B cell (primary cell): Measurements from ENCODE around the gene GJA10. TPM values are rescaled to one million over a fixed set of nuclear protein-coding genes. Genes with fewer than 3 reads are reported as not detected.

Experiments used
- ATAC-seq: fragments of 200-7000 bp; cut with Tn5 transposase; one replicate; pipeline ENCODE4 v1.10.0; 2021; ENCODE audit warnings: low read depth, mild to moderate bottlenecking, moderate number of reproducible peaks, moderate library complexity
- CTCF ChIA-PET: fragments of 350-600 bp; sonication (Branson Sonifier 250); formaldehyde crosslinking; loops from one replicate; lab custom pipeline; 2021; ENCODE audit warnings: antibody characterized with exemption, inconsistent platforms; lab: Charles Lee
- POLR2A ChIA-PET: fragments of 350-600 bp; sonication (Branson Sonifier 250); formaldehyde crosslinking; loops from one replicate; lab custom pipeline; 2021; ENCODE audit warnings: antibody characterized with exemption; lab: Charles Lee
- DNase-seq: peaks from one replicate; pipeline ENCODE4 v3.0.0; 2013
- H2AFZ ChIP-seq: 2 replicates; pipeline ENCODE4 v1.6.1; 2012; ENCODE audit warnings: mild to moderate bottlenecking, low read depth, low read length; ENCODE audit not compliant: insufficient read depth, poor library complexity, severe bottlenecking
- H3K27ac ChIP-seq, 2 donors: 1 replicate in 1 of 2; 2 replicates in 1 of 2; pipeline ENCODE4 v1.5.1; 2012 to 2013; ENCODE audit warnings: low read length in 2 of 2, mild to moderate bottlenecking in 2 of 2, moderate library complexity in 1 of 2
- H3K27me3 ChIP-seq, 4 experiments: fragments of 200-600 bp in 1 of 4; sonication (generic) in 1 of 4; replicated peaks in 1 of 4; 1 replicate in 2 of 4; 2 replicates in 2 of 4; pipeline versions ENCODE4 v1.6.1 to v1.7.0; 2013 to 2016; ENCODE audit warnings: low read length in 3 of 4, mild to moderate bottlenecking in 2 of 4, mixed read lengths in 1 of 4, moderate library complexity in 1 of 4; ENCODE audit not compliant: insufficient read depth in 4 of 4, control insufficient read depth in 3 of 4; ENCODE audit errors: control extremely low read depth in 1 of 4
- H3K36me3 ChIP-seq, 2 experiments: replicated peaks in 1 of 2; 1 replicate in 1 of 2; 2 replicates in 1 of 2; pipeline versions ENCODE4 v1.6.1 to v1.7.1; 2013; ENCODE audit warnings: low read length in 1 of 2; ENCODE audit not compliant: insufficient read depth in 2 of 2, control insufficient read depth in 1 of 2; ENCODE audit errors: control extremely low read depth in 1 of 2, extremely low read depth in 1 of 2
- H3K4me1 ChIP-seq, 2 donors: fragments of 200-600 bp in 1 of 2; sonication (generic) in 1 of 2; 1 replicate in 1 of 2; 2 replicates in 1 of 2; pipeline versions ENCODE4 v1.5.1 to v1.6.1; 2013 to 2017; ENCODE audit warnings: low read length in 2 of 2; ENCODE audit not compliant: control insufficient read depth in 2 of 2, insufficient read depth in 2 of 2
- H3K4me2 ChIP-seq: replicated peaks from 2 replicates; pipeline ENCODE3; 2012; ENCODE audit warnings: mild to moderate bottlenecking, low read depth, low read length; ENCODE audit not compliant: poor library complexity, severe bottlenecking
- H3K4me3 ChIP-seq, 5 experiments: fragments of 200-600 bp in 1 of 5; sonication (generic) in 1 of 5; 1 replicate in 3 of 5; 2 replicates in 2 of 5; pipeline versions ENCODE4 v1.5.1 to v1.7.0; 2011 to 2016; ENCODE audit warnings: low read length in 4 of 5, mild to moderate bottlenecking in 4 of 5, low read depth in 2 of 5, control low read depth in 1 of 5, moderate library complexity in 1 of 5; ENCODE audit not compliant: insufficient read depth in 1 of 5; ENCODE audit errors: control extremely low read depth in 1 of 5, extremely low read depth in 1 of 5
- H3K79me2 ChIP-seq: fragments of 200-600 bp; sonication (generic); one replicate; pipeline ENCODE4 v1.6.0; 2016; ENCODE audit warnings: low read length; ENCODE audit not compliant: control insufficient read depth, insufficient read depth
- H3K9ac ChIP-seq: fragments of 200-600 bp; sonication (generic); 2 replicates; pipeline ENCODE4 v1.6.1; 2017; ENCODE audit warnings: mild to moderate bottlenecking, low read length, moderate library complexity
- H3K9me3 ChIP-seq, 3 donors: one replicate each; pipeline versions ENCODE4 v1.6.1 to v1.7.1; 2013; ENCODE audit warnings: low read length in 2 of 3; ENCODE audit not compliant: control insufficient read depth in 2 of 3, insufficient read depth in 1 of 3; ENCODE audit errors: control extremely low read depth in 1 of 3
- H4K20me1 ChIP-seq: 2 replicates; pipeline ENCODE4 v1.6.0; 2012; ENCODE audit warnings: mild to moderate bottlenecking, low read length; ENCODE audit not compliant: insufficient read depth, control insufficient read depth, poor library complexity, severe bottlenecking
- H3K27ac Mint-ChIP-seq: one replicate; pipeline ENCODE4 v1.8.0; 2021; ENCODE audit warnings: mixed read lengths
- H3K27me3 Mint-ChIP-seq: one replicate; pipeline ENCODE4 v1.8.0; 2021; ENCODE audit warnings: mixed read lengths
- H3K4me1 Mint-ChIP-seq: one replicate; pipeline ENCODE4 v1.8.0; 2021; ENCODE audit warnings: mixed read lengths
- H3K4me3 Mint-ChIP-seq: one replicate; pipeline ENCODE4 v1.8.0; 2021; ENCODE audit warnings: mixed read lengths
- H3K9me3 Mint-ChIP-seq: one replicate; pipeline ENCODE4 v1.8.0; 2022; ENCODE audit warnings: mixed read lengths; ENCODE audit not compliant: insufficient read depth
- EZH2 ChIP-seq: IDR thresholded peaks from 2 replicates; pipeline ENCODE4 v1.6.1; 2012; ENCODE audit warnings: borderline replicate concordance, low read depth, mild to moderate bottlenecking, moderate library complexity, low read length; ENCODE audit not compliant: insufficient read depth, poor library complexity, severe bottlenecking
- WGBS: methylation state at CpG from one replicate; pipeline ENCODE4 v1.1.5; 2013; ENCODE audit warnings: missing lambda C conversion rate; ENCODE audit not compliant: insufficient coverage; 5-methylcytosine and 5-hydroxymethylcytosine counted together
- intact Hi-C: fragments of 100-400 bp; cut with micrococcal nuclease; formaldehyde crosslinking; loops from one replicate; pipeline ENCODE4 v1.10.0; 2022
- polyA plus RNA-seq: library from polyadenylated mRNA; depleted of rRNA; stranded (reverse); fragments of >200 nt; gene quantifications from 2 replicates; pipeline ENCODE4 v1.2.3, GENCODE V29; 2012
- total RNA-seq, 2 donors: library from RNA; stranded (reverse); fragments of 120-200 nt in 1 of 2; gene quantifications; 1 replicate in 1 of 2; 2 replicates in 1 of 2; pipeline versions ENCODE4 v1.2.3 to v1.2.4, GENCODE V29; 2013 to 2022
- TF ChIP-seq, protein P1 (sequence below): fragments of 200-600 bp; IDR thresholded peaks from one replicate; pipeline ENCODE4 v1.8.0; 2022; ENCODE audit warnings: antibody characterized with exemption, mild to moderate bottlenecking

Gene GJA10
- total and polyA plus RNA-seq, 2 donors (not counting 1 experiment from before 2014, with no cell fraction given), result not detected

DNA sequence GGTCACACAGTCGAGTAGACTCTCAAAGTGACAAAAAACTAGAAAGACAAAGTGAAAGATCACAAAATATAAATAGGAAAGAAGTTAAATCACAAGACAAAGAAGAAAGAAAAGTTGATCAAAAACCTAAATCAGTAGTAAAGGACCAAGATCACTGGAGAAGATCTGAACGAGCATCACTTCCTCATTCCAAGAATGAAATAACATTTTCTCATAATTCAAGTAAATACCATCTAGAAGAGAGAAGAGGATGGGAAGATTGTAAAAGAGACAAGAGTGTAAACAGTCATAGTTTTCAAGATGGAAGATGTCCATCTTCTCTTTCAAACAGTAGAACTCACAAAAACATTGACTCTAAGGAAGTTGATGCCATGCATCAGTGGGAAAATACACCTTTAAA is 31.6 kb upstream of the GJA10 start:
- ATAC-seq, result no peak
- no peak for TF ChIP-seq EZH2
- TF ChIP-seq, protein P1, sequence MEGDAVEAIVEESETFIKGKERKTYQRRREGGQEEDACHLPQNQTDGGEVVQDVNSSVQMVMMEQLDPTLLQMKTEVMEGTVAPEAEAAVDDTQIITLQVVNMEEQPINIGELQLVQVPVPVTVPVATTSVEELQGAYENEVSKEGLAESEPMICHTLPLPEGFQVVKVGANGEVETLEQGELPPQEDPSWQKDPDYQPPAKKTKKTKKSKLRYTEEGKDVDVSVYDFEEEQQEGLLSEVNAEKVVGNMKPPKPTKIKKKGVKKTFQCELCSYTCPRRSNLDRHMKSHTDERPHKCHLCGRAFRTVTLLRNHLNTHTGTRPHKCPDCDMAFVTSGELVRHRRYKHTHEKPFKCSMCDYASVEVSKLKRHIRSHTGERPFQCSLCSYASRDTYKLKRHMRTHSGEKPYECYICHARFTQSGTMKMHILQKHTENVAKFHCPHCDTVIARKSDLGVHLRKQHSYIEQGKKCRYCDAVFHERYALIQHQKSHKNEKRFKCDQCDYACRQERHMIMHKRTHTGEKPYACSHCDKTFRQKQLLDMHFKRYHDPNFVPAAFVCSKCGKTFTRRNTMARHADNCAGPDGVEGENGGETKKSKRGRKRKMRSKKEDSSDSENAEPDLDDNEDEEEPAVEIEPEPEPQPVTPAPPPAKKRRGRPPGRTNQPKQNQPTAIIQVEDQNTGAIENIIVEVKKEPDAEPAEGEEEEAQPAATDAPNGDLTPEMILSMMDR, result no peak

DNA sequence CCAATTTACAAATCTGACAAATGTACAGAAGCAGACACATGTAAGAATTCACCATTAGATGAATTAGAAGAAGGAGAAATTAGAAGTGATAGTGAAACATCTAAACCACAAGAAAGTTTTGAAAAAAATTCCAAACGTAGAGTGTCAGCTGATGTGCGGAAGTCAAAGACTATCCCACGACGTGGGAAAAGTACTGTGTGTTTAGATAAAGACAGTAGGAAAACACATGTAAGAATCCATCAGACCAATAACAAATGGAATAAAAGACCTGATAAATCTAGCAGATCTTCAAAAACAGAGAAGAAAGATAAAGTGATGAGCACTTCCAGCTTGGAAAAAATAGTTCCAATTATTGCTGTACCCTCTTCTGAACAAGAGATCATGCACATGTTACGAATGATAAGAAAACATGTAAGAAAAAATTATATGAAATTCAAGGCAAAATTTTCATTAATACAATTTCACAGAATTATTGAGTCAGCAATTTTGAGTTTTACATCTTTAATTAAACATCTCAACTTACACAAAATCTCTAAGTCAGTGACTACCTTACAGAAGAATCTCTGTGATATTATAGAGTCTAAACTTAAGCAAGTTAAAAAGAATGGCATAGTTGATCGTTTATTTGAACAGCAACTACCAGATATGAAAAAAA is 28.1 kb upstream of the GJA10 start:
- H4K20me1 ChIP-seq, result no peaks in the 10 kb centered on the region
- no peak for TF ChIP-seq EZH2
- TF ChIP-seq, protein P1, result no peak
- H3K9me3 Mint-ChIP-seq, result no peaks in the 10 kb centered on the region
- H3K4me3 ChIP-seq, result no peak overlapping the region
- no peak overlapping the region for H2AFZ ChIP-seq
- peaks cover 15% of the 10 kb centered on the region for H3K4me1 Mint-ChIP-seq
- ChIA-PET CTCF (no interaction called here), POLR2A (no interaction called here)
- peaks cover 15 to 37% of the 10 kb centered on the region in 2 experiments for H3K36me3 ChIP-seq
- H3K79me2 ChIP-seq, result no peaks in the 10 kb centered on the region
- intact Hi-C loops, result no loop called here
- H3K27ac Mint-ChIP-seq, result no peak overlapping the region
- 100% methylated on average over 1 of the region's 6 CpGs for WGBS
- no peak overlapping the region for H3K9ac ChIP-seq
- no peaks in the 10 kb centered on the region for H3K27me3 ChIP-seq
- no peak overlapping the region for H3K27ac ChIP-seq
- H3K4me2 ChIP-seq, result no peak overlapping the region
- no peak for ATAC-seq
- no peak for DNase-seq
- H3K4me3 Mint-ChIP-seq, result no peak overlapping the region
- H3K27me3 Mint-ChIP-seq, result no peaks in the 10 kb centered on the region
- H3K4me1 ChIP-seq, result peaks cover 6 to 9% of the 10 kb centered on the region in 2 donors
- peaks cover 0 to 6% (median 0%) of the 10 kb centered on the region in 3 donors for H3K9me3 ChIP-seq

More for the DNA sequence above, 31.6 kb upstream of the GJA10 start:
- Histone ChIP-seq H3K9me3 (peaks cover 0 to 3% (median 0%) of the 10 kb centered on the region in 3 donors), H3K27me3 (no peaks in the 10 kb centered on the region), H2AFZ (no peak overlapping the region), H3K4me3 (no peak overlapping the region), H3K79me2 (no peaks in the 10 kb centered on the region), H3K27ac (peak overlapping the region in 1 of 2 donors; percentile 27), H3K9ac (no peak overlapping the region), H3K36me3 (peaks cover 24 to 54% of the 10 kb centered on the region in 2 experiments), H3K4me1 (peaks cover 6 to 9% of the 10 kb centered on the region in 2 donors), H3K4me2 (peak overlapping the region; percentile 21), H4K20me1 (no peaks in the 10 kb centered on the region)
- Mint-ChIP-seq H3K4me1 (peaks cover 15% of the 10 kb centered on the region), H3K9me3 (no peaks in the 10 kb centered on the region), H3K4me3 (peak overlapping the region; percentile 40), H3K27me3 (no peaks in the 10 kb centered on the region), H3K27ac (peak overlapping the region; percentile 75)
- intact Hi-C loops, result no loop called here
- ChIA-PET CTCF (interaction anchor here (1.4 to 1.8 kb wide), 2 partner anchors 10 to 616 kb away, joined by 3 to 6 read pairs; no protein-coding TSS in a partner anchor), POLR2A (no interaction called here)
- DNase-seq, result no peak
- no CpG with 5 or more reads among the region's 2 CpGs for WGBS
